Measurements from ENCODE around the gene PIK3R3.

- TF ChIP-seq, protein P1, sequence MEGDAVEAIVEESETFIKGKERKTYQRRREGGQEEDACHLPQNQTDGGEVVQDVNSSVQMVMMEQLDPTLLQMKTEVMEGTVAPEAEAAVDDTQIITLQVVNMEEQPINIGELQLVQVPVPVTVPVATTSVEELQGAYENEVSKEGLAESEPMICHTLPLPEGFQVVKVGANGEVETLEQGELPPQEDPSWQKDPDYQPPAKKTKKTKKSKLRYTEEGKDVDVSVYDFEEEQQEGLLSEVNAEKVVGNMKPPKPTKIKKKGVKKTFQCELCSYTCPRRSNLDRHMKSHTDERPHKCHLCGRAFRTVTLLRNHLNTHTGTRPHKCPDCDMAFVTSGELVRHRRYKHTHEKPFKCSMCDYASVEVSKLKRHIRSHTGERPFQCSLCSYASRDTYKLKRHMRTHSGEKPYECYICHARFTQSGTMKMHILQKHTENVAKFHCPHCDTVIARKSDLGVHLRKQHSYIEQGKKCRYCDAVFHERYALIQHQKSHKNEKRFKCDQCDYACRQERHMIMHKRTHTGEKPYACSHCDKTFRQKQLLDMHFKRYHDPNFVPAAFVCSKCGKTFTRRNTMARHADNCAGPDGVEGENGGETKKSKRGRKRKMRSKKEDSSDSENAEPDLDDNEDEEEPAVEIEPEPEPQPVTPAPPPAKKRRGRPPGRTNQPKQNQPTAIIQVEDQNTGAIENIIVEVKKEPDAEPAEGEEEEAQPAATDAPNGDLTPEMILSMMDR (IDR thresholded peaks at IDR 0.05): no peak
- TF ChIP-seq POLR2A (IDR thresholded peaks at IDR 0.05) (no peak), EP300 (IDR thresholded peaks at IDR 0.05) (no peak)
Measured at GRCh38 chr1:46002551-46003150, 129.8 kb downstream of the PIK3R3 start.

Data from ovary (tissue), 3 donors.